Liver (tissue), 9 donors: ENCODE results near the gene MPRIP. TPM values are rescaled to one million over a fixed set of nuclear protein-coding genes. Genes with fewer than 3 reads are reported as not detected.

Experiments
- DNase-seq: peaks from one replicate; pipeline ENCODE4 v3.0.0-alpha.2; 2017; ENCODE audit warnings: low spot score
- H3K27ac ChIP-seq, 2 donors: one replicate each; pipeline ENCODE4 v1.7.0; 2013; ENCODE audit warnings: inconsistent platforms in 2 of 2, low read length in 2 of 2, control low read depth in 1 of 2, low read depth in 1 of 2, mild to moderate bottlenecking in 1 of 2
- H3K27me3 ChIP-seq, 4 donors: one replicate each; pipeline versions ENCODE4 v1.6.1 to v1.7.0; 2013; ENCODE audit warnings: low read length in 3 of 4, inconsistent platforms in 1 of 4, mild to moderate bottlenecking in 1 of 4, moderate library complexity in 1 of 4; ENCODE audit not compliant: control insufficient read depth in 4 of 4, insufficient read depth in 4 of 4
- H3K36me3 ChIP-seq, 4 donors: one replicate each; pipeline versions ENCODE4 v1.6.1 to v1.7.0; 2013; ENCODE audit warnings: low read length in 3 of 4, mild to moderate bottlenecking in 3 of 4, low read depth in 1 of 4, moderate library complexity in 1 of 4; ENCODE audit not compliant: control insufficient read depth in 4 of 4, insufficient read depth in 3 of 4
- H3K4me1 ChIP-seq, 4 donors: one replicate each; pipeline versions ENCODE4 v1.6.1 to v1.7.0; 2013; ENCODE audit warnings: low read length in 3 of 4, mild to moderate bottlenecking in 3 of 4, moderate library complexity in 1 of 4; ENCODE audit not compliant: control insufficient read depth in 4 of 4, insufficient read depth in 4 of 4
- H3K4me3 ChIP-seq, 3 donors: one replicate each; pipeline versions ENCODE4 v1.6.1 to v1.7.0; 2013; ENCODE audit warnings: low read length in 3 of 3, control low read depth in 1 of 3, low read depth in 1 of 3, mild to moderate bottlenecking in 1 of 3
- H3K9ac ChIP-seq, 2 donors: one replicate each; pipeline ENCODE4 v1.7.0; 2013; ENCODE audit warnings: low read length in 2 of 2, mild to moderate bottlenecking in 2 of 2, moderate library complexity in 2 of 2, control low read depth in 1 of 2, low read depth in 1 of 2
- H3K9me3 ChIP-seq, 4 donors: one replicate each; pipeline versions ENCODE4 v1.6.1 to v1.7.0; 2013; ENCODE audit warnings: low read length in 3 of 4; ENCODE audit not compliant: control insufficient read depth in 4 of 4
- EGR1 ChIP-seq, 2 donors: IDR thresholded peaks; 2 replicates each; pipeline ENCODE4 v1.6.1; 2016 to 2018; ENCODE audit warnings: antibody characterized with exemption in 2 of 2, low read depth in 2 of 2
- FOXA1 ChIP-seq: IDR thresholded peaks from 2 replicates; pipeline ENCODE4 v1.6.1; 2016; ENCODE audit warnings: antibody characterized with exemption
- FOXA2 ChIP-seq: IDR thresholded peaks from 2 replicates; pipeline ENCODE4 v1.6.1; 2016; ENCODE audit warnings: antibody characterized with exemption
- GABPA ChIP-seq, 2 donors: IDR thresholded peaks in 1 of 2; conservative IDR thresholded peaks in 1 of 2; 2 replicates each; pipeline ENCODE4 v1.6.1; 2016; ENCODE audit warnings: antibody characterized with exemption in 2 of 2, mild to moderate bottlenecking in 1 of 2, moderate library complexity in 1 of 2
- HNF4A ChIP-seq, 2 donors: conservative IDR thresholded peaks; 2 replicates each; pipeline ENCODE4 v1.6.1; 2016; ENCODE audit warnings: antibody characterized with exemption in 2 of 2, mild to moderate bottlenecking in 2 of 2
- HNF4G ChIP-seq: IDR thresholded peaks from 2 replicates; pipeline ENCODE4 v1.6.1; 2016; ENCODE audit warnings: antibody characterized with exemption
- JUND ChIP-seq, 2 donors: IDR thresholded peaks; 2 replicates each; pipeline ENCODE4 v1.6.1; 2016; ENCODE audit warnings: antibody characterized with exemption in 2 of 2
- NR2F2 ChIP-seq: IDR thresholded peaks from 2 replicates; pipeline ENCODE4 v1.6.1; 2016; ENCODE audit warnings: antibody characterized with exemption
- RAD21 ChIP-seq, 2 donors: IDR thresholded peaks; 2 replicates each; pipeline ENCODE4 v1.6.1; 2016; ENCODE audit warnings: antibody characterized with exemption in 2 of 2, mild to moderate bottlenecking in 2 of 2
- RXRA ChIP-seq, 2 donors: IDR thresholded peaks; 2 replicates each; pipeline ENCODE4 v1.6.1; 2017 to 2018; ENCODE audit warnings: antibody characterized with exemption in 2 of 2, mild to moderate bottlenecking in 1 of 2
- SP1 ChIP-seq: IDR thresholded peaks from 2 replicates; pipeline ENCODE4 v1.6.1; 2018; ENCODE audit warnings: antibody characterized with exemption, mild to moderate bottlenecking
- TAF1 ChIP-seq: conservative IDR thresholded peaks from 2 replicates; pipeline ENCODE4 v1.6.1; 2016; ENCODE audit warnings: antibody characterized with exemption, mild to moderate bottlenecking
- YY1 ChIP-seq: IDR thresholded peaks from 2 replicates; pipeline ENCODE4 v1.6.1; 2016; ENCODE audit warnings: antibody characterized with exemption, mild to moderate bottlenecking
- WGBS: extraction: QIAGEN DNeasy Blood & Tissue Kit; methylation state at CpG from one replicate; pipeline ENCODE4 v1.1.7; 2013; 5-methylcytosine and 5-hydroxymethylcytosine counted together
- polyA plus RNA-seq, 2 donors: library from polyadenylated mRNA; stranded (reverse) in 1 of 2; unstranded in 1 of 2; fragments of 200-250 nt in 1 of 2; fragments of >200 nt in 1 of 2; fragmentation: Nextera tagmentation in 1 of 2; extraction: Ambion mirVana in 1 of 2; gene quantifications; one replicate each; pipeline versions ENCODE4 v1.2.1 to v1.2.3, GENCODE V29; 2013 to 2015
- total RNA-seq, 2 donors: library from RNA; depleted of rRNA; stranded (reverse); fragments of >200 nt; gene quantifications; one replicate each; pipeline ENCODE4 v1.2.3, GENCODE V29; 2014
- TF ChIP-seq, protein P1 (sequence below): IDR thresholded peaks from 2 replicates; pipeline ENCODE4 v1.6.1; 2016; ENCODE audit warnings: antibody characterized with exemption, mild to moderate bottlenecking
- TF ChIP-seq, protein P2 (sequence below): IDR thresholded peaks from 2 replicates; pipeline ENCODE4 v1.6.1; 2016; ENCODE audit warnings: antibody characterized with exemption
- TF ChIP-seq, protein P3 (sequence below): fragments of 150-350 bp; IDR thresholded peaks from 2 replicates; pipeline ENCODE4 v1.5.1; 2017; ENCODE audit warnings: improper control_type of control experiment, low read depth, low read length; ENCODE audit not compliant: missing input control
- TF ChIP-seq, protein P4 (sequence below): IDR thresholded peaks from 2 replicates; pipeline ENCODE4 v1.6.1; 2016; ENCODE audit warnings: antibody characterized with exemption
- donor health status: healthy.
- donor health status: healthy.
- donor health status: healthy.
- donor health status: healthy.
- donor health status: healthy.

Gene MPRIP
- total and polyA plus RNA-seq, 4 donors, result 21.2 to 61.9 (median 34.7) TPM

DNA sequence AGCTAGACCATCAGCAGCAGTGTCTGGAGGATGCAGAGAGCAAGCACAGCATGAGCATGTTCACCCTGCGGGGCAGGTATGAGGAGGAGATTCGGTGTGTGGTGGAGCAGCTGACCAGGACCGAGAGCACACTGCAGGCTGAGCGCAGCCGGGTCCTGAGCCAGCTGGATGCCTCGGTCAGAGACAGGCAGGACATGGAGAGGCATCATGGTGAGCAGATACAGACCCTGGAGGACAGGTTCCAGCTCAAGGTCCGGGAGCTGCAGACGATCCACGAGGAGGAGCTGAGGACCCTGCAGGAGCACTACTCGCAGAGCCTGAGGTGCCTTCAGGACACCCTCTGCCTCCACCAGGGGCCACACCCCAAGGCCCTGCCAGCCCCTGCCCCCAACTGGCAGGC lies 125.1 kb downstream of the MPRIP start:
- 96% methylated on average over 10 of the region's 10 CpGs for WGBS
- Histone ChIP-seq H3K27ac (no peak overlapping the region), H3K4me1 (no peaks in the 10 kb centered on the region), H3K4me3 (no peak overlapping the region), H3K27me3 (no peaks in the 10 kb centered on the region), H3K36me3 (peaks cover 4 to 80% (median 40%) of the 10 kb centered on the region in 4 donors), H3K9me3 (no peaks in the 10 kb centered on the region), H3K9ac (no peak overlapping the region)
- TF ChIP-seq FOXA2, result no peak
- no peak for DNase-seq

DNA sequence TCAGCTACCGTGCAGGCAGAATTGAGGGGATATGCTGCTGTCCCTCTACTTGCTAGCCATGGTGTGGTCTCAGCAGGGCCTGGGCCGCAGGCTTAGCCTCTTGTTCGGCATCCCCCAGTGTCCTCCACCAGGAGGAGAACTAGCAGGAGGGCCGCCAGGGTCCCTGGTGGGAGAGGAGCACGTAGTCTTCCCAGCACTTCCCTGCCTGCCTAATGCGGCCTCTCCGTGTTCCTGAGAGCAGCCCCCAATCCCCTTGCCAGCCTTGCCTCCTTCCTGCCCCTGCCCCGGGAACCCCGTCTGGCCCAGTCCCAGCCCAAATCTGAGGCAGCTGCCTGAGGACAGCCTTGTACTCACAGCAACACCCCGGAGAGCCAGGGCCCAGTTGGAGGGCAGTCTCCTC lies 125.7 kb downstream of the MPRIP start:
- TF ChIP-seq HNF4A (conservative IDR thresholded peaks at IDR 0.05) (no peak), HNF4G (no peak), FOXA1 (no peak), RXRA (IDR thresholded peaks at IDR 0.05) (no peak), RAD21 (IDR thresholded peaks at IDR 0.05) (no peak), YY1 (no peak), EGR1 (IDR thresholded peaks at IDR 0.05; ENCODE audit: low read depth in 2 of 2) (no peak), NR2F2 (no peak), SP1 (no peak), GABPA (IDR thresholded peaks at IDR 0.05 in 1 of 2, conservative IDR thresholded peaks at IDR 0.05 in 1 of 2) (no peak), TAF1 (no peak), FOXA2 (no peak), JUND (IDR thresholded peaks at IDR 0.05) (no peak)
- TF ChIP-seq, protein P1, sequence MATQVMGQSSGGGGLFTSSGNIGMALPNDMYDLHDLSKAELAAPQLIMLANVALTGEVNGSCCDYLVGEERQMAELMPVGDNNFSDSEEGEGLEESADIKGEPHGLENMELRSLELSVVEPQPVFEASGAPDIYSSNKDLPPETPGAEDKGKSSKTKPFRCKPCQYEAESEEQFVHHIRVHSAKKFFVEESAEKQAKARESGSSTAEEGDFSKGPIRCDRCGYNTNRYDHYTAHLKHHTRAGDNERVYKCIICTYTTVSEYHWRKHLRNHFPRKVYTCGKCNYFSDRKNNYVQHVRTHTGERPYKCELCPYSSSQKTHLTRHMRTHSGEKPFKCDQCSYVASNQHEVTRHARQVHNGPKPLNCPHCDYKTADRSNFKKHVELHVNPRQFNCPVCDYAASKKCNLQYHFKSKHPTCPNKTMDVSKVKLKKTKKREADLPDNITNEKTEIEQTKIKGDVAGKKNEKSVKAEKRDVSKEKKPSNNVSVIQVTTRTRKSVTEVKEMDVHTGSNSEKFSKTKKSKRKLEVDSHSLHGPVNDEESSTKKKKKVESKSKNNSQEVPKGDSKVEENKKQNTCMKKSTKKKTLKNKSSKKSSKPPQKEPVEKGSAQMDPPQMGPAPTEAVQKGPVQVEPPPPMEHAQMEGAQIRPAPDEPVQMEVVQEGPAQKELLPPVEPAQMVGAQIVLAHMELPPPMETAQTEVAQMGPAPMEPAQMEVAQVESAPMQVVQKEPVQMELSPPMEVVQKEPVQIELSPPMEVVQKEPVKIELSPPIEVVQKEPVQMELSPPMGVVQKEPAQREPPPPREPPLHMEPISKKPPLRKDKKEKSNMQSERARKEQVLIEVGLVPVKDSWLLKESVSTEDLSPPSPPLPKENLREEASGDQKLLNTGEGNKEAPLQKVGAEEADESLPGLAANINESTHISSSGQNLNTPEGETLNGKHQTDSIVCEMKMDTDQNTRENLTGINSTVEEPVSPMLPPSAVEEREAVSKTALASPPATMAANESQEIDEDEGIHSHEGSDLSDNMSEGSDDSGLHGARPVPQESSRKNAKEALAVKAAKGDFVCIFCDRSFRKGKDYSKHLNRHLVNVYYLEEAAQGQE, result no peak
- TF ChIP-seq, protein P2, sequence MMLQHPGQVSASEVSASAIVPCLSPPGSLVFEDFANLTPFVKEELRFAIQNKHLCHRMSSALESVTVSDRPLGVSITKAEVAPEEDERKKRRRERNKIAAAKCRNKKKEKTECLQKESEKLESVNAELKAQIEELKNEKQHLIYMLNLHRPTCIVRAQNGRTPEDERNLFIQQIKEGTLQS, result no peak
- TF ChIP-seq, protein P3, sequence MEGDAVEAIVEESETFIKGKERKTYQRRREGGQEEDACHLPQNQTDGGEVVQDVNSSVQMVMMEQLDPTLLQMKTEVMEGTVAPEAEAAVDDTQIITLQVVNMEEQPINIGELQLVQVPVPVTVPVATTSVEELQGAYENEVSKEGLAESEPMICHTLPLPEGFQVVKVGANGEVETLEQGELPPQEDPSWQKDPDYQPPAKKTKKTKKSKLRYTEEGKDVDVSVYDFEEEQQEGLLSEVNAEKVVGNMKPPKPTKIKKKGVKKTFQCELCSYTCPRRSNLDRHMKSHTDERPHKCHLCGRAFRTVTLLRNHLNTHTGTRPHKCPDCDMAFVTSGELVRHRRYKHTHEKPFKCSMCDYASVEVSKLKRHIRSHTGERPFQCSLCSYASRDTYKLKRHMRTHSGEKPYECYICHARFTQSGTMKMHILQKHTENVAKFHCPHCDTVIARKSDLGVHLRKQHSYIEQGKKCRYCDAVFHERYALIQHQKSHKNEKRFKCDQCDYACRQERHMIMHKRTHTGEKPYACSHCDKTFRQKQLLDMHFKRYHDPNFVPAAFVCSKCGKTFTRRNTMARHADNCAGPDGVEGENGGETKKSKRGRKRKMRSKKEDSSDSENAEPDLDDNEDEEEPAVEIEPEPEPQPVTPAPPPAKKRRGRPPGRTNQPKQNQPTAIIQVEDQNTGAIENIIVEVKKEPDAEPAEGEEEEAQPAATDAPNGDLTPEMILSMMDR, result no peak
- TF ChIP-seq, protein P4, sequence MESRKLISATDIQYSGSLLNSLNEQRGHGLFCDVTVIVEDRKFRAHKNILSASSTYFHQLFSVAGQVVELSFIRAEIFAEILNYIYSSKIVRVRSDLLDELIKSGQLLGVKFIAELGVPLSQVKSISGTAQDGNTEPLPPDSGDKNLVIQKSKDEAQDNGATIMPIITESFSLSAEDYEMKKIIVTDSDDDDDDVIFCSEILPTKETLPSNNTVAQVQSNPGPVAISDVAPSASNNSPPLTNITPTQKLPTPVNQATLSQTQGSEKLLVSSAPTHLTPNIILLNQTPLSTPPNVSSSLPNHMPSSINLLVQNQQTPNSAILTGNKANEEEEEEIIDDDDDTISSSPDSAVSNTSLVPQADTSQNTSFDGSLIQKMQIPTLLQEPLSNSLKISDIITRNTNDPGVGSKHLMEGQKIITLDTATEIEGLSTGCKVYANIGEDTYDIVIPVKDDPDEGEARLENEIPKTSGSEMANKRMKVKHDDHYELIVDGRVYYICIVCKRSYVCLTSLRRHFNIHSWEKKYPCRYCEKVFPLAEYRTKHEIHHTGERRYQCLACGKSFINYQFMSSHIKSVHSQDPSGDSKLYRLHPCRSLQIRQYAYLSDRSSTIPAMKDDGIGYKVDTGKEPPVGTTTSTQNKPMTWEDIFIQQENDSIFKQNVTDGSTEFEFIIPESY, result no peak
- H3K27ac ChIP-seq, result no peak overlapping the region
- H3K36me3 ChIP-seq, result peaks cover 4 to 79% (median 39%) of the 10 kb centered on the region in 4 donors
- no peak for DNase-seq
- WGBS, result 95% methylated on average over 10 of the region's 10 CpGs
- H3K9ac ChIP-seq, result no peak overlapping the region
- H3K27me3 ChIP-seq, result no peaks in the 10 kb centered on the region
- H3K9me3 ChIP-seq, result no peaks in the 10 kb centered on the region
- no peak overlapping the region for H3K4me3 ChIP-seq
- no peaks in the 10 kb centered on the region for H3K4me1 ChIP-seq
